GM12872 (cell line): ENCODE data around the gene MIA.

Experiments used
- CTCF ChIP-seq: IDR thresholded peaks from 3 replicates; pipeline ENCODE4 v1.5.1; 2011; ENCODE audit warnings: low read depth, mild to moderate bottlenecking, low read length, moderate library complexity; ENCODE audit not compliant: insufficient read depth

MIA gene

GRCh38 chr19:40744554-40745401 lies 30.5 kb upstream of the MIA start:
- peak; percentile 48; the same call in 2 of the 3 replicates for TF ChIP-seq CTCF

- no peak for TF ChIP-seq CTCF
Observed at GRCh38 chr19:40745402-40745780, 29.9 kb upstream of the MIA start.

GRCh38 chr19:40747536-40747935 lies 27.8 kb upstream of the MIA start:
- TF ChIP-seq CTCF = no peak

GRCh38 chr19:40750058-40750873 lies 25.1 kb upstream of the MIA start, which contains the start of gene ACTMAP:
Gene ACTMAP, minus strand, starts transcription at chr19:40750477. Its CDS starts 674 bp downstream, at chr19:40749803.
- no peak for TF ChIP-seq CTCF

- no peak for TF ChIP-seq CTCF
Observed at GRCh38 chr19:40750874-40751537, 24.3 kb upstream of the MIA start, which contains the start of gene SNRPA. Gene SNRPA, plus strand, starts transcription at chr19:40751203. Its CDS starts 206 bp downstream, at chr19:40751409.

GRCh38 chr19:40752257-40752781 lies 23.0 kb upstream of the MIA start:
- no peak for TF ChIP-seq CTCF
